Left cardiac atrium (tissue), 4 donors: ENCODE measurements around the gene NAT16. TPM values are rescaled to one million over a fixed set of nuclear protein-coding genes. Genes with fewer than 3 reads are reported as not detected.
A peak's percentile ranks its signal among the peaks of the same experiment; 100 is the strongest.
"Not testable (repeated sequence)": the region's sequence is repeated elsewhere in the genome, so short reads cannot be mapped to it uniquely, and the experiment has no call there.

Experiments
- ATAC-seq, 2 donors: fragments of 200-7000 bp; cut with Tn5 transposase; one replicate each; pipeline ENCODE4 v1.9.1; 2020; ENCODE audit warnings: mild to moderate bottlenecking in 2 of 2, moderate library complexity in 2 of 2
- DNase-seq: peaks from one replicate; pipeline ENCODE4 v3.0.0-alpha.2; 2020
- intact Hi-C, 2 donors: fragments of 100-400 bp; cut with DNase I; formaldehyde crosslinking; loops; one replicate each; pipeline versions ENCODE4 v1.14.1 to v1.15.1; 2022 to 2023
- total RNA-seq, 2 donors: library from RNA; stranded (reverse); fragmentation: NEBNext Ultra II Directional; extraction: Animal tissue kit (Norgen Biotek cat#: 25700); gene quantifications; one replicate each; pipeline ENCODE4 v1.2.1, GENCODE V29; 2021
- donor health status: DM: no; HTN: yes; CAD: no.
- donor health status: DM: no; HTN: yes; CAD: no; lungs with severe emphysema.
- donor health status: DM: yes; HTN: yes; CAD: no.
- donor health status: Dilated cardiomyopathy.

The NAT16 gene
- total RNA-seq, 2 donors from 2014 or later, result not detected

DNA sequence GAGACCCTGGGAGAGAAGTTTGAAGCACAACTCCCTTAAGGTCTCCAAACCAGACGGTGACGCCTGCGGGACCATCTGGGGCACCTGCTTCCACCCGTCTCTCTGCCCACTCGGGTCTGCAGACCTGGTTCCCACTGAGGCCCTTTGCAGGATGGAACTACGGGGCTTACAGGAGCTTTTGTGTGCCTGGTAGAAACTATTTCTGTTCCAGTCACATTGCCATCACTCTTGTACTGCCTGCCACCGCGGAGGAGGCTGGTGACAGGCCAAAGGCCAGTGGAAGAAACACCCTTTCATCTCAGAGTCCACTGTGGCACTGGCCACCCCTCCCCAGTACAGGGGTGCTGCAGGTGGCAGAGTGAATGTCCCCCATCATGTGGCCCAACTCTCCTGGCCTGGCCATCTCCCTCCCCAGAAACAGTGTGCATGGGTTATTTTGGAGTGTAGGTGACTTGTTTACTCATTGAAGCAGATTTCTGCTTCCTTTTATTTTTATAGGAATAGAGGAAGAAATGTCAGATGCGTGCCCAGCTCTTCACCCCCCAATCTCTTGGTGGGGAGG is 42.4 kb downstream of the NAT16 start:
- DNase-seq (no peak), ATAC-seq (peak in 1 of 2 donors; percentile 7)
- intact Hi-C loops, result loop anchor here in 1 of 2 donors (5.0 kb wide), 1 partner anchor 40 kb away; no protein-coding TSS in a partner anchor

DNA sequence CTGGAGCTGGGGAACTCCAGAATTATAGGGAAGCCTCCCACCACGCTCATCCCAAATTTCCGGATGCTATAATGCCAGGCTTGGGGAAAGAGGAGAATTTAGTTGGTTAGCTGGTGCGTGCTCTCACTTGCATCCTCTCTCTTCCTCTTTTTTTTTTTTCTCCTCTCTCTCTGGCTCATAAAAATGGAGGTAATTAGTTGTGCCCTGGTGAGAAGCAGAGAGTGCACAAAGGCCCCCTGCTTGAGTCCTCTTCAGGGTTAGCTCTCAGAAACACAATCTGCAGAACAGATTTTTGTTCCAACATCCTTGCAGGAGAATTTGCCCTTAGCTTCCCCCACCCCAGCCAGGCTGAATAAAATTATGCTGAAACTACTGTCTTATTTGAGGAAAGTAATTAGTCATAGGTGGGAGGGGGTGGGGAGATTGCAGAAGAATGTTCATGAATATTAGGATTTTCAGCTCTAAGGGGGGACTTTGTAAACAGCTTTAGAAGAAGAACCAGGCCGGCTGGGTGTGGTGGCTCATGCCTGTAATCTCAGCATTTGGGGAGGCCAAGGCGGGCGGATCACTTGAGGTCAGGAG is 45.6 kb downstream of the NAT16 start:
- intact Hi-C loops, result loop anchor here in 1 of 2 donors (5.0 kb wide), 1 partner anchor 37 kb away; no protein-coding TSS in a partner anchor
- ATAC-seq (no peak), DNase-seq (no peak)

DNA sequence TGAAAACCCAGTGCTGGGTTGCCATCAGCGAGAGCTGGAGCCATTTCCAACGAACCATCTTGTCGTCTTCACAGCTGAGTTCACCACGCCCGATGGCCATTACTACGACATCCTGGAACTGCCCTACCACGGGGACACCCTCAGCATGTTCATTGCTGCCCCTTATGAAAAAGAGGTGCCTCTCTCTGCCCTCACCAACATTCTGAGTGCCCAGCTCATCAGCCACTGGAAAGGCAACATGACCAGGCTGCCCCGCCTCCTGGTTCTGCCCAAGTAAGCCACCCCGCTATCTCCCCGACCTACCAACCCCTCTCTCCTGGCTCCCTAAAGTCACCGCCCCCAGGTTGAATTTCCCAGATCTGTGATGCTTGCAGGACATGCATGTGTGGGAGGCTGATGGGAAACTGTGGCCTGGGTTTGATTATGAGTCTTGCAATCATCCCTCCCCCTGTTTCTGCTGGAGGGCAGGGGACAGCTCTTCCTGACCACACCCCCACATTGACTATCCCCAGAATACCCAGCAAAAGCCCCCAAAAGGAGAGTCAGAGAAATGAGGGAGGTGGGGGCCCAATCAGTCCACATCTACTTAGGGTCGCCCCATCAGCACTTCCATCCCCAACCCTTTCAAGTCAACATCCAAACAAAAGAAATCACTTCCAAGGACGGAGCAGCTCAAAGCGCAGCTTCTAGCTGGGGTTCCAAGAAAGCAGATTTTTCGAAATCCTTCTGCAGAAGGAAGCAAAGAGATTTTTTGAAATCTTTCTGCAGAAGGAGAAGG is 46.3 kb downstream of the NAT16 start:
- DNase-seq (no peak), ATAC-seq (no peak)
- intact Hi-C loops, result loop anchor here in 1 of 2 donors (5.0 kb wide), 1 partner anchor 37 kb away; no protein-coding TSS in a partner anchor

DNA sequence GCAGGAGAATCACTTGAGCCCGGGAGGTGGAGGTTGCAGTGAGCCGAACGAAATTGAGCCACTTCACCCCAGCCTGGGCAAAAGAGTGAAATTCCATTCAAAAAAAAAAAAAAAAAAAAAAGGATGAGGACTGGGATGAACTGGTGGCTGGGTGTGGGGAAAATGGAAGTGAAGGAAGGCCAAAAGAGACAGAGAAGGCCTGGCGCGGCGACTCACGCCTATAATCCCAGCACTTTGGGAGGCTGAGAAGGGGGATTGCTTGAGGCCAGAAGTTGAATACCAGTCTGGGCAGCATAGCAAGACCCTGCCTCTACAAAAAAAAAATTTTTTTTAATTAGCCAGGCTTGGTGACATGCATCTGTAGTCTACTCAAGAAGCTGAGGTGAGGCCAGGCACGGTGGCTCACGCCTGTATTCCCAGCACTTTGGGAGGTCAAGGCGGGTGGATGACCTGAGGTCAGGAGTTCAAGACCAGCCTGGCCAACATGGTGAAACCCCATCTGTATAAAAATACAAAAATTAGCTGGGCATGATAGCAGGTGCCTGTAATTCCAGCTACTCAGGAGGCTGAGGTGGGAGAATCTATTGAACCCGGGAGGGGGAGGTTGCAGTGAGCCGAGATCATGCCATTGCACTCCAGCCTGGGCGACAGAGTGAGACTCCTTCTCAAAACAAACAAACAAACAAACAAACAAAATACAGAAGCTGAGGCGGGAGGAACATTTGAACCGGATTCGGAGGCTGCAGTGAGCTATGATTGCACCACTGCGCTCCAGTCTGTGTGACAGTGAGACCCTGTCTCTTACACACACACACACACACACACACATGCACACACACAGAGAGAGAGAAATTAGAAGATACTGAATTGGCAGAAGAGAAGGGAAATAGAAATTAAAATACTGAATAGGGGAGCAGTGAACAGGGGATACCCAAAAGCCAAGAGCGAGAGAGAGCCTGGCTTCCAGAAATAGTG is 47.2 kb downstream of the NAT16 start:
- not testable (repeated sequence) for ATAC-seq, DNase-seq
- intact Hi-C loops, result loop anchor here in 1 of 2 donors (5.0 kb wide), 1 partner anchor 36 kb away; no protein-coding TSS in a partner anchor

DNA sequence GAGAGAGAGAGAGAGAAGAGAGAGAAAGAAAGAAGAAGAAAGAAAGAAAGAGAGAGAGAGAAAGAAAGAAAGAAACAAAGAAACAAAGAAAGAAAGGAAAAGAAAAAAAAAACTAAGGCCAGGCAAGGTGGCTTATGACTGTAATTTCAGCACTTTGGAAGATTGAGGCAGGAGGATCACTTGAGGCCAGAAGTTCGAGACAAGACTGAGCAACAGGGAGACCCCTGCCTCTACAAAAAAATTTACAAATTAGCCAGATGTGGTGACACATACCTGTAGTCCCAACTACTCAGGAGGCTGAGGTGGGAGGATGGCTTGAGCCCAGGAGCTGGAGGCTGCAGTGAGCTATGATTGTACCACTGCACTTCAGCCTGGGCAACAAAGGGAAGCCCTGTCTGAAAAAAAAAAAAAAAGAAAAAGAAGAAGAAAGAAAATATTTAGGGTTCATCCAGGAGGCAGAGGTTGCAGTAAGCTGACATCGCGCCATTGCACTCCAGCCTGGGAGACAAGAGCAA is 50.4 kb downstream of the NAT16 start:
- DNase-seq, result no peak
- intact Hi-C loops, result loop anchor here in 1 of 2 donors (5.0 kb wide), 1 partner anchor 32 kb away; no protein-coding TSS in a partner anchor
- ATAC-seq, result no peak

DNA sequence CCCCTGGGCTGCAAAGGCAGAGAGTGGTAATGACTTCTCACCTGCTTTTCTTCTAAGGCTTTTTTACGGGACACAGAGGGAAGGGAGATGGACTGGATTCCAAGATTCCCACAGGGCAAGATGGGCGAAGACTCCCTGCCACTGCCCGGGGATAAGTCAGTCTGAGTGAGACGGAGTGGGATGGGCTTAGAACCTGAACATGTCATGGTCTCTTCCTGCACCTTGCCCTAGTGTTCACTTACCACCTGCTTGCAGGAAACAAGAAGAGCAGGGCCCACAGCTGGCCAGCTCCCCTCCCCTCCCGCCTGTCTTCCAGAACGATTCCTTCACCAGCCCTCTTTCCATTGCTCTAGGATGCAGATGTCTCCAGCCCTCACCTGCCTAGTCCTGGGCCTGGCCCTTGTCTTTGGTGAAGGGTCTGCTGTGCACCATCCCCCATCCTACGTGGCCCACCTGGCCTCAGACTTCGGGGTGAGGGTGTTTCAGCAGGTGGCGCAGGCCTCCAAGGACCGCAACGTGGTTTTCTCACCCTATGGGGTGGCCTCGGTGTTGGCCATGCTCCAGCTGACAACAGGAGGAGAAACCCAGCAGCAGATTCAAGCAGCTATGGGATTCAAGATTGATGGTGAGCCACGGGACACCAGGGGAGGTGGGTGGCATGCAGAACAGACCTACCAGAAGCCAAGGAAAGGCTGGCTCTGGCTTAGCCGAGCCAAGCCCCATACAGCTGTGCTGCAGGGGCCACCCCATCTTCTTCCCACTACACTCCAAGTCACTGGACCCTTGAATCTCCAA is 51.9 kb downstream of the NAT16 start:
- DNase-seq, result no peak
- intact Hi-C loops, result no loop called here
- ATAC-seq, result no peak

DNA sequence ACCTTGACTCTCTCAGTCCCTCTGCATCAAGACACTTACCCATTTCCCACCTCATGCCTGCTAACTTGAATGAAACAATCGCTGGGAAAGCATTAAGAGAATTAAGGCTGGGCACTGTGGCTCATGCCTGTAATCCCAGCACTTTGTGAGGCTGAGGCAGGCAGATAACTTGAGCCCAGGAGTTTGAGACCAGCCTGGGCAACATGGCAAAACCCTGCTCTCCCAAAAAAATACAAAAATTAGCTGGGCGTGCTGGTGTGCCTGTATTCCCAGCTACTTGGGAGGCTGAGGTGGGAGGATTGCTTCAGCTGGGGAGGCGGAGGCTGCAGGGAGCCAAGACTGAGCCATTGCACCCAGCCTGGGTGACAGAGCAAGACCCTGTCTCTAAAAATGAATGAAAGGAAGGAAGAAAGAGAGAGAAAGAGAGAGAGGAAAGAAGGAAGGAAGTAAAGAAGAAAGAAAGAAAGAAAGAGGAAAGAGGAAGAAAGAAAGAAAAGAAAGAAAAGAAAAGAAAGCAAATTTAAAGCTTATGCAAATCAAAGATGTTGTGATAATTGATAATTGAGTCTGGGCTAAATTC is 52.5 kb downstream of the NAT16 start:
- DNase-seq, result no peak
- ATAC-seq, result no peak
- intact Hi-C loops, result no loop called here

DNA sequence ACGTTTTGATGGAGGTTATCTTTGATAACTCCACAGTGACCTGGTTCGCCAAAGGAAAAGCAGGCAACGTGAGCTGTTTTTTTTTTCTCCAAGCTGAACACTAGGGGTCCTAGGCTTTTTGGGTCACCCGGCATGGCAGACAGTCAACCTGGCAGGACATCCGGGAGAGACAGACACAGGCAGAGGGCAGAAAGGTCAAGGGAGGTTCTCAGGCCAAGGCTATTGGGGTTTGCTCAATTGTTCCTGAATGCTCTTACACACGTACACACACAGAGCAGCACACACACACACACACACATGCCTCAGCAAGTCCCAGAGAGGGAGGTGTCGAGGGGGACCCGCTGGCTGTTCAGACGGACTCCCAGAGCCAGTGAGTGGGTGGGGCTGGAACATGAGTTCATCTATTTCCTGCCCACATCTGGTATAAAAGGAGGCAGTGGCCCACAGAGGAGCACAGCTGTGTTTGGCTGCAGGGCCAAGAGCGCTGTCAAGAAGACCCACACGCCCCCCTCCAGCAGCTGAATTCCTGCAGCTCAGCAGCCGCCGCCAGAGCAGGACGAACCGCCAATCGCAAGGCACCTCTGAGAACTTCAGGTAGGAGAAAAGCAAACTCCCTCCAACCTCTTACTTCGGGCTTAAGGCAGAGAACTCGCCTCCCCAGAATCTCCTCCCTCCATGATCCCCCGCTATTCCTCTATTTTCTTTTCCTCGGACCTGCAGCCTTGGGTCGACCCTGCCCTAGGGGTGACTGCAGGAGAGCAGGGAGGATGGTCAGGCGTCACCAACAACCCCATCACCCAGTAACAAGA is 53.2 kb downstream of the NAT16 start, which contains the start of gene SERPINE1:
TSS of gene SERPINE1 (plus strand) at position 454 of the 809 bp plus-strand sequence. CDS start 1,290 bp downstream, outside the sequence.
- ATAC-seq (peak; percentile 77 to 87), DNase-seq (peak; percentile 95)
- intact Hi-C loops, result no loop called here

DNA sequence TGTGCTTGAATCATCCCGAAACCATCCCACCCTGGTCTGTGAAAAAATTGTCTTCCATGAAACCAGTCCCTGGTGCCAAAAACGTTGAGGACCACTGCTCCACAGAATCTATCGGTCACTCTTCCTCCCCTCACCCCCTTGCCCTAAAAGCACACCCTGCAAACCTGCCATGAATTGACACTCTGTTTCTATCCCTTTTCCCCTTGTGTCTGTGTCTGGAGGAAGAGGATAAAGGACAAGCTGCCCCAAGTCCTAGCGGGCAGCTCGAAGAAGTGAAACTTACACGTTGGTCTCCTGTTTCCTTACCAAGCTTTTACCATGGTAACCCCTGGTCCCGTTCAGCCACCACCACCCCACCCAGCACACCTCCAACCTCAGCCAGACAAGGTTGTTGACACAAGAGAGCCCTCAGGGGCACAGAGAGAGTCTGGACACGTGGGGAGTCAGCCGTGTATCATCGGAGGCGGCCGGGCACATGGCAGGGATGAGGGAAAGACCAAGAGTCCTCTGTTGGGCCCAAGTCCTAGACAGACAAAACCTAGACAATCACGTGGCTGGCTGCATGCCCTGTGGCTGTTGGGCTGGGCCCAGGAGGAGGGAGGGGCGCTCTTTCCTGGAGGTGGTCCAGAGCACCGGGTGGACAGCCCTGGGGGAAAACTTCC is 54.0 kb downstream of the NAT16 start:
- peak; percentile 31 to 61 for ATAC-seq
- peak; percentile 89 for DNase-seq
- intact Hi-C loops, result no loop called here

DNA sequence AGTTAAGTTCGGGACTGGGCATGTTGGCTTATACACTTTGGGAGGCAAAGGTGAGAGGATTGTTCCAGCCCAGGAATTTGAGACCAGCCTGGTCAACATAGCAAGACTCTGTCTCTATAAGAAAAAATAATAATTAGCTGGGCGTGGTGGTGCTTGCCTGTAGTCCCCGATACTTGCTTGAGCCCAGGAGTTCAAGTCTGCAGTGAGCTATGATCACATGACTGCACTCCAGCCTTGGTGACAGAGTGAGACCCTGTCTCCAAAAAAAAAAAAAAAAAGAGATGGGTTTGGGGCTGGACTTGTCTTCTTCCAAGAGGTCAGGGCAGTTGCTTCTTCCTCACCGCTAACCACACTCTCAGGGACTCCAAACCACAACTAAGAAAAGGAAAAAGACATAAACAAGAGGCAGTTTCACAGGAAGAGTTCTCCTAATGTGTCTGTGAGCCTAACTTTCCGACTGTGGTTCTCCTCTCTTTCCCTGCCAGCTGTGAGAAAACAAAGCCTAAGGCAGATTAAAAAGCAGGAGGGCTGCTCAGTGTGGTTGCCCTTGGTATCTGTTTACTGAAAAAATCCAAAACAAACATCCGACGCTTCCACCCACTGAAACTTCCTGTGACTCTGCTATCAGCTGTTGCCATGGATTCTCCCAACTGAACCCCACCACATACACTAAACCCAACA is 55.6 kb downstream of the NAT16 start:
- no peak for ATAC-seq
- DNase-seq, result no peak
- intact Hi-C loops, result no loop called here

DNA sequence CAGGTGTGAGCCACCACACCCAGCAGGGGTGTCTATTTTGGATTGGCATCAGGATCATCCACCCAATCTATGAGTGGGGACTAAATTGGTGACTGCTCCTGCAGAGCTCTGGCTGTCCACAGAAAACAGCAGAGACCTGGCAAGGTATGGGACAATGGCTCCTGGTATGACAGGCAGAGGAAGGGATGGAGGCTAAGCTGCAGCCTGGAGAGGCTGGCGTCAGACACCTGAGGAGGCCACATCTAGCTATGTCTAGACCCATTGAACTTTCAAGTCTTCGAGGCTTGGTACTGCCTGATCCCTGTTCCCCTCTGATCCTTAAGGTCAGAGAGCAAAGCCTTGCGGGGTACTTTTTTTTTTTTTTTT is 56.4 kb downstream of the NAT16 start:
- DNase-seq (no peak), ATAC-seq (no peak)
- intact Hi-C loops, result no loop called here

DNA sequence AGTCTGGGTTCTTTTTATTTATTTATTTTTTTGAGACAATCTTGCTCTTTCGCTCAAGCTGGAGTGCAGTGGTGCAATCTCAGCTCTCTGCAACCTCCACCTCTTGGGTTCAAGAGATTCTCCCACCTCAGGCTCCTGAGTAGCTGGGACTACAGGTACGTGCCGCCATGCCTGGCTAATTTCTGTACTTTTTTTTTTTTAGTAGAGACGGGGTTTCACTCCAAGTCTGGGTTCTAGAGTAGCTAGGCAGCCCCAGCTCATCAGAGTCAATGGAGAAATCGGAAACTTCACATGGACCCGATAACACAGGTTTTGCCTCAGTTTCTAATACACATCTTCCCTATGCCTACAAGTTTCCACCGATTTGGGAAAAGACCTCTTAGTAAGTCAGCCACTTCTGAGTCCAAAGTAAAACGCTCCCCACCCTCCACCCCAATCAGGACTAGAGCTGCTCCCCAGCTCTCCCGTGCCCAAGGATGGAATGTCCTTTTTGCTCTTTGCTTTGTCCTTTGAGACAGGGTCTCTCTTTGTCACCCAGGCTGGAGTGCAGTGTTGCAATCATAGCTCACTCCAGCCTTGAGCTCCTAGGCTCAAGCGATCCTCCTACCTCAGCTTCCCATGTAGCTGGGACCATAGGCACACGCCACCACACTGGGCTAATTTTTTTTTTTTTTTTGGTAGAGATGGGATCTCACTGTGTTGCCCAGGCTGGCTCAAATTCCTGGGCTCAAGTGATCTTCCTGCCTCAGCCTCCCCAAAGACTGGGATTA is 57.0 kb downstream of the NAT16 start:
- ATAC-seq, result no peak
- DNase-seq, result no peak
- intact Hi-C loops, result no loop called here

DNA sequence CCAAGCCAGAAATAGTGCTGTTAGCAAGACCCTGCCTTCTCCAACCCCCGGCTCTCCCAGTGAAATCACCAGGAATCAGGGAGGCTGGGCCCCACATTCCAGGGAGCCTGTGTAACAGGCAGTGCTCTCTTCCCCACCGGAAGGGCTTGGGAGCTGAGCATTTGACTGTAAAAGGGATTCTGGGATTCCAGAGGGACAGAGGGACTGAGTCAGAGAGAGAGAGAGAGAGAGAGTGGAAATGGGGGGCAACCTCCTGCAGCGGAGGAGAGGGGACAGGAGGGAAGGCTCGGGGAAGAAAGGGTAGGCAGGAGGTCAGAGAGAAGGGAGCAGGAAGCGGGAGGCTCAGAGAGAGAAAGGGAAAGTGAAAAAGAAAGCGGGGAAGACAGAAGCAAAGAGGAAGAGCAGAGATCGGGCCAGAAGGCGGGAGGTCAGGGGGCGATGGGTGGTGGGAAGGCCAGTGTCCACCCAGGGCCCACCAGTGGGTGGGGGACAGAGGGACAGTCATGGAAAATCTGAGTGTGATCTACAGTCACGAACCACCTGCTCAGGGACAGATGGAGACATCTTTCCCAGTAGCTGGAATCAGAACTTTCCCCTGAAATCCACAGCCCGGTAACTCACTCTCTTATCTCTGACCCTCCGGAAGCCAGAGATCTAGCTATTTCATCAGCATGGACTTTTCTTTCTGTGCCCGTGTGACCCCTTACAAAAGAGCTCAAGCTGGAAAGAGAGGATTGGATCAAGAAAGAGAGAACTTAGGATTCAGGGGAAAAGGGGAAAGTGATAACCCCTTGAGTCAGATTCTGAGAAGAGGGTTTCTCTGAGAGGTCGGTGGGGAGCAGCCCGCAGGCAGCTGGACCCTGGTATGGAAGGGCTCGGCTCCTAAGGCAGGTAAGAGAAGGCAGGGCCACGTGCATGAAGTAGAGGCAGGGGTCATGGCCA is 57.8 kb downstream of the NAT16 start:
- peak; percentile 81 to 88 for ATAC-seq
- intact Hi-C loops, result no loop called here
- DNase-seq, result peak; percentile 89

DNA sequence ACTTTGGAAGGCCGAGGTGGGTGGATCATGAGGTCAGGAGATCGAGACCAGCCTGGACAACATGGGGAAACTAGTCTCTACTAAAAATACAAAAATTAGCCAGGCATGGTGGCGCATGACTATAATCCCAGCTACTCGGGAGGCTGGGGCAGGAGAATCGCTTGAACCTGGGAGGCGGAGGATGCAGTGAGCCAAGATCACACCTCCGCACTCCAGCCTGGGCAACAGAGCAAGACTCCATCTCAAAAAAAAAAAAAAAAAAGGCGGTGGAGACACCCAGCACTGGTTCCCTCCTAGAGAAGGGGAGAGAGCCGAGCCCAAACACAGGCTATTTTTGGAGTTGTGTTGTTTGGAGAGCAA is 58.5 kb downstream of the NAT16 start:
- ATAC-seq, intact Hi-C loops: not testable (repeated sequence)

More for the DNA sequence above, 58.5 kb downstream of the NAT16 start:
- DNase-seq, result not testable (repeated sequence)
